OCI-LY7 (cell line): ENCODE measurements around the gene PPM1A. TPM values are rescaled to one million over a fixed set of nuclear protein-coding genes. Genes with fewer than 3 reads are reported as not detected.

Experiments used
- BruUV-seq: library from RNA; stranded (reverse); fragments of 400-500 nt; replicated peaks from 2 replicates; lab custom pipeline; 2021; lab: Mats Ljungman, UMichigan
- CTCF ChIA-PET: fragments of 300-600 bp; sonication (Branson Sonifier 250); formaldehyde crosslinking; loops from one replicate; lab custom pipeline; 2022; ENCODE audit warnings: antibody characterized with exemption; ENCODE audit not compliant: unreplicated experiment; lab: Charles Lee
- POLR2A ChIA-PET: fragments of 300-600 bp; sonication (Branson Sonifier 250); formaldehyde crosslinking; loops from one replicate; lab custom pipeline; 2022; ENCODE audit warnings: antibody characterized with exemption; lab: Charles Lee
- DNase-seq: peaks from one replicate; pipeline ENCODE4 v3.0.0-alpha.2; 2015; ENCODE audit warnings: low spot score
- H2AFZ ChIP-seq: fragments of 200-600 bp; sonication (generic), shearing (Covaris generic); 2 replicates; pipeline ENCODE4 v1.6.1; 2014; ENCODE audit warnings: mild to moderate bottlenecking, antibody characterized with exemption, low read length, moderate library complexity
- H3K27ac ChIP-seq: fragments of 200-600 bp; sonication (generic); 2 replicates; pipeline ENCODE4 v1.5.1; 2014; ENCODE audit warnings: mixed run types, low read depth, mild to moderate bottlenecking, moderate library complexity, low read length, inconsistent platforms; ENCODE audit not compliant: poor library complexity, severe bottlenecking
- H3K36me3 ChIP-seq: fragments of 200-600 bp; sonication (generic); 2 replicates; pipeline ENCODE4 v1.6.1; 2014; ENCODE audit warnings: mild to moderate bottlenecking, antibody characterized with exemption, low read length, moderate library complexity, mixed read lengths; ENCODE audit not compliant: insufficient read depth
- H3K4me1 ChIP-seq: fragments of 200-600 bp; sonication (generic); 2 replicates; pipeline ENCODE4 v1.5.1; 2014; ENCODE audit warnings: mild to moderate bottlenecking, low read length; ENCODE audit not compliant: insufficient read depth, poor library complexity, severe bottlenecking
- H3K4me2 ChIP-seq: fragments of 200-600 bp; sonication (generic); 2 replicates; pipeline ENCODE4 v1.6.1; 2014; ENCODE audit warnings: mild to moderate bottlenecking, low read length
- H3K4me3 ChIP-seq: fragments of 200-600 bp; sonication (generic); 2 replicates; pipeline ENCODE4 v1.5.1; 2014; ENCODE audit warnings: mild to moderate bottlenecking, low read depth, low read length; ENCODE audit not compliant: poor library complexity, severe bottlenecking
- H3K79me2 ChIP-seq: fragments of 200-600 bp; sonication (generic); 2 replicates; pipeline ENCODE4 v1.6.1; 2016; ENCODE audit warnings: low read depth, mild to moderate bottlenecking, low read length, moderate library complexity, mixed read lengths; ENCODE audit not compliant: insufficient read depth
- H3K9me2 ChIP-seq: fragments of 200-600 bp; sonication (generic); 2 replicates; pipeline ENCODE4 v1.6.1; 2016; ENCODE audit warnings: mild to moderate bottlenecking, low read length, mixed read lengths; ENCODE audit not compliant: insufficient read depth
- H3K9me3 ChIP-seq: fragments of 200-600 bp; sonication (generic); 2 replicates; pipeline ENCODE4 v1.6.1; 2014; ENCODE audit warnings: mild to moderate bottlenecking, mixed run types, low read length, mixed read lengths
- H4K20me1 ChIP-seq: fragments of 200-600 bp; sonication (generic); 2 replicates; pipeline ENCODE4 v1.6.1; 2014; ENCODE audit warnings: mild to moderate bottlenecking, antibody characterized with exemption, low read length, moderate library complexity, mixed read lengths; ENCODE audit not compliant: insufficient read depth
- CTCF ChIP-seq: fragments of 200-600 bp; sonication (generic); conservative IDR thresholded peaks from 2 replicates; pipeline ENCODE4 v1.5.1; 2014; ENCODE audit warnings: mild to moderate bottlenecking, antibody characterized with exemption, low read length, moderate library complexity, mixed read lengths
- EZH2phosphoT487 ChIP-seq: fragments of 200-600 bp; sonication (generic); IDR thresholded peaks from 2 replicates; pipeline ENCODE4 v1.6.1; 2018; ENCODE audit warnings: low read depth, borderline replicate concordance, mild to moderate bottlenecking, mixed run types, antibody characterized with exemption, low read length, moderate library complexity, mixed read lengths
- intact Hi-C: fragments of 100-400 bp; cut with micrococcal nuclease; formaldehyde crosslinking; loops from one replicate; pipeline ENCODE4 v1.10.0; 2022; ENCODE audit not compliant: unreplicated experiment
- total RNA-seq, 2 experiments: library from RNA; depleted of rRNA in 1 of 2; stranded (reverse); fragments of >200 nt in 1 of 2; shearing (Covaris generic) in 1 of 2; gene quantifications; 2 replicates each; pipeline ENCODE4 v1.2.3, GENCODE V29; 2014 to 2022

Gene PPM1A
- total RNA-seq, 2 experiments from 2014 or later = 25.4 to 75.1 TPM

DNA sequence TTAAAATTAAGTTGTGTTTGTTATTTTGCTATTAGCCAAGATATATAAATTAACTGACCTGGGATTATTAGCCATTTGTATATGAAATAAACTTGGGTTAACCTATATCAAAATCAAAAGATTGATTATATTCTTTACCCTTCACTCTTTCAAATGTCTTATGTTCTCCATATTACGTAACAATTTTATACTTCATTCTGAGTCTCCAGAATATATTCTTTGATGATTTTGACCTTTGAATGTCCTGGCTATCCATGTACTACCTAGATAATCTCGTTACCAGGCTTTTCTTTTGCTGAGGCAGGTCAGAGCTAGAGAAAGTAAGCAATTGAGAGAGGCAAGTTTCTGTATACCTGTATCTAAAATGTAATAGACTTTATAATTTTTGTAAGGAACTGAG lies 3.6 kb downstream of the PPM1A start:
- H3K9me3 ChIP-seq = 0 out of 2 replicates have a peak, but pooled peaks cover 11% of the 10 kb centered on the region
- peaks cover 31% of the 10 kb centered on the region; the same call in 1 of the 2 replicates for H4K20me1 ChIP-seq
- peaks cover 56% of the 10 kb centered on the region for H3K36me3 ChIP-seq
- POLR2A ChIA-PET = interaction anchor here (0.6 to 8.9 kb wide), 8 partner anchors 12 to 575 kb away, joined by 3 to 115 read pairs (median 6); no protein-coding TSS in a partner anchor
- TF ChIP-seq EZH2phosphoT487 = no peak
- no peak for TF ChIP-seq CTCF
- no peak for DNase-seq
- no peak overlapping the region for H2AFZ ChIP-seq
- peaks cover 40% of the 10 kb centered on the region for H3K4me1 ChIP-seq
- H3K4me3 ChIP-seq = peak overlapping the region; percentile 87
- no peaks in the 10 kb centered on the region for H3K9me2 ChIP-seq
- peaks cover 79% of the 10 kb centered on the region for H3K79me2 ChIP-seq
- intact Hi-C loops = loop anchor here (5.0 kb wide), 1 partner anchor 310 kb away; no protein-coding TSS in a partner anchor
- no peak overlapping the region for H3K27ac ChIP-seq
- H3K4me2 ChIP-seq = peak overlapping the region; percentile 92
- BruUV-seq = no TSS peak
- CTCF ChIA-PET = interaction anchor here (0.8 kb wide), 1 partner anchor 75 kb away, joined by 3 read pairs; no protein-coding TSS in a partner anchor

DNA sequence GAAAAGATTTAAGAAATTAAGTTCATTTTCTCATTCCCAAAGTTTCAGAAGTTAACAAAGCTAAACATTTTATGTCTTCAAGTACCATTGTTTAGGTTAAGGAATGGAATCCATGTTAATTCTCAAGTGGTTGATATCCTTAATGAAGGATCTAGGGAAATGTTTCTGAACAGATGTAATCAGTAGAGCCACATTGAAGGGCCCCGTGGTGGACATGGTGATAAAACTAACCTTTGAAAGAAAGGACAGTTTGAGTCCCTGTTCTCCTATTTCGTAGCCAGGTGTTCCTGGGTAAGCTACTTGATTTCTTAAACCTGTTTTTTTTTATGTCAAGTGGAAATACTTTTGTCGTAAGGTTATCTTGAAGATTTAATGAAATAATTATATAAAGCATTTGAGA lies 4.6 kb downstream of the PPM1A start:
- Histone ChIP-seq H2AFZ (no peak overlapping the region), H3K9me2 (no peaks in the 10 kb centered on the region), H3K36me3 (peaks cover 66% of the 10 kb centered on the region), H3K27ac (no peak overlapping the region), H3K4me2 (peak overlapping the region; percentile 8; the same call in 1 of the 2 replicates), H4K20me1 (peaks cover 39% of the 10 kb centered on the region; the same call in 1 of the 2 replicates), H3K9me3 (0 out of 2 replicates have a peak, but pooled peaks cover 11% of the 10 kb centered on the region), H3K4me1 (peaks cover 36% of the 10 kb centered on the region), H3K79me2 (peaks cover 89% of the 10 kb centered on the region), H3K4me3 (no peak overlapping the region)
- ChIA-PET CTCF (no interaction called here), POLR2A (interaction anchor here (0.6 to 8.9 kb wide), 7 partner anchors 11 to 438 kb away, joined by 3 to 115 read pairs (median 3); no protein-coding TSS in a partner anchor)
- TF ChIP-seq EZH2phosphoT487 (no peak), CTCF (no peak)
- BruUV-seq = no TSS peak
- no peak for DNase-seq
- intact Hi-C loops = loop anchor here (5.0 kb wide), 1 partner anchor 309 kb away; no protein-coding TSS in a partner anchor

- BruUV-seq = no TSS peak
- Histone ChIP-seq H4K20me1 (peaks cover 39% of the 10 kb centered on the region; the same call in 1 of the 2 replicates), H2AFZ (no peak overlapping the region), H3K27ac (no peak overlapping the region), H3K9me2 (no peaks in the 10 kb centered on the region), H3K4me1 (peaks cover 36% of the 10 kb centered on the region), H3K4me2 (no peak overlapping the region), H3K4me3 (no peak overlapping the region), H3K36me3 (peaks cover 71% of the 10 kb centered on the region), H3K9me3 (peaks cover 12% of the 10 kb centered on the region; the same call in 1 of the 2 replicates), H3K79me2 (peaks cover 94% of the 10 kb centered on the region)
- ChIA-PET CTCF (no interaction called here), POLR2A (interaction anchor here (0.5 to 8.9 kb wide), 7 partner anchors 11 to 75 kb away, joined by 3 to 115 read pairs (median 4); no protein-coding TSS in a partner anchor)
- TF ChIP-seq EZH2phosphoT487 = no peak
- TF ChIP-seq CTCF = no peak
- no peak for DNase-seq
- intact Hi-C loops = loop anchor here (5.0 kb wide), 1 partner anchor 308 kb away; no protein-coding TSS in a partner anchor
Observed at GRCh38 chr14:60254176-60254575, 5.2 kb downstream of the PPM1A start.
